Fibroblast of pulmonary artery (primary cell): Measurements from ENCODE around the gene ABCC3.
"Not testable (repeated sequence)": the region's sequence is repeated elsewhere in the genome, so short reads cannot be mapped to it uniquely, and the experiment has no call there.

Experiments used
- DNase-seq: peaks from one replicate; pipeline ENCODE4 v3.0.0-alpha.2; 2010; ENCODE audit warnings: low read depth
- H3K4me3 ChIP-seq: replicated peaks from 2 replicates; pipeline ENCODE4 v1.5.1; 2011; ENCODE audit warnings: low read depth, mild to moderate bottlenecking, control low read depth, low read length, moderate library complexity
- TF ChIP-seq, protein P1 (sequence below): IDR thresholded peaks from 2 replicates; pipeline ENCODE4 v1.5.1; 2011; ENCODE audit warnings: mild to moderate bottlenecking, control low read depth, low read length, inconsistent platforms; ENCODE audit errors: missing control alignments

Gene ABCC3

DNA sequence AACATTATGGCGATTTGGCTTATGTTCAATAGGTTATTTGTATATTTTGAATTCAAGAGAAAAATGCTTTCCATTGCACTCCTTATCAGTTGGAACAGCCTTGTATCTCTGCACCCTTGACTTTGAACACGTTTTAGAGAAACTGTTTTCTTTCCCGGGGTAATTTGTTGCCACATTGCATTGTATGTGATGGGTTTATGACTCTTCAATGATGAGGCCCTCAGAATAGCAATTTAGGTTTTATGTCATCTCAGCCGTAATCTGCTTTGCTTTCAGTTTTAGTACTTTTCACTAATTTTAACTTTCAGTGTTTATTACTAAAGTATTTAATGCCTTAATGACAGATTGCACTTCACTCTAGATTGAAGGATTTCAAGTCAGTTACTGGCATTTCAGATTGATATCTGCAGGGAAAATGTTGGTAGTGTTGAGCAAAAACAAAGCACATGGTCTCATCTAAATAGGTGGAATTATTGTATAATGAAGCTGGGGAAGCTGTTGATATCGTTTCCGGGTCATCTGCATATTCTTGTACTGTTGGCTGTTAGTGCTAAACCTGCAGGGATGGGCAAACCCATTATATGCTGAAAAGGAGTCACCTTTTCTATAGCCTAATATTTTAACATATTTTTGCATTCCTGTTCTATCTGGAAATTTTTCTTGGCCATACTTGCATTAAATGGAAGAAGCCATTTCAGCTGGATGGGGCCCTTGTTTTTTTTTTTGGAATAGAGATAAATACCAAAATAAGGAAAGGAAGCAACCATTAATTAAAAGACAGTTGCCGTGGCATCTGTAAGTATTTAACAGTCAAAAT lies 86.7 kb downstream of the ABCC3 start:
- peak overlapping the region; percentile 71 for H3K4me3 ChIP-seq
- no peak for DNase-seq

DNA sequence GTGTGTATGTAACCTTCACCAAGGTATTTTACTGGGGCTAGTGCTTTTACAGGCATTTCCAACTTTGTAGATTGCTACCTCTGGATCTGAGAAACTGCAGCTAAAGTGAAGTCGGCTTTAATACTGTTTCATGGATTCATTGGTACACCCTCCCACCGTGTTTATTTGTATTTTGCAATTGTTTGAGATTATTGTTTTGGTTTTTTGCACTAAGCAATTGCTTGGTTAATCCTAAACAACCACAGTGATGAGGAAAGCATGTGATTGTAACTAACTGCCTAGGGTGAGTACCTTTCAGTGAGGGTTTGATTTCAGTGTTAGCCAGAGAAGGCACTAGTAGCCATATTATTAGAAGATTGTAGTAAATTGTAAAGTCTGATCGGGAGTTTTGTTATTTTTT lies 88.1 kb downstream of the ABCC3 start:
- no peak overlapping the region for H3K4me3 ChIP-seq
- TF ChIP-seq, protein P1, sequence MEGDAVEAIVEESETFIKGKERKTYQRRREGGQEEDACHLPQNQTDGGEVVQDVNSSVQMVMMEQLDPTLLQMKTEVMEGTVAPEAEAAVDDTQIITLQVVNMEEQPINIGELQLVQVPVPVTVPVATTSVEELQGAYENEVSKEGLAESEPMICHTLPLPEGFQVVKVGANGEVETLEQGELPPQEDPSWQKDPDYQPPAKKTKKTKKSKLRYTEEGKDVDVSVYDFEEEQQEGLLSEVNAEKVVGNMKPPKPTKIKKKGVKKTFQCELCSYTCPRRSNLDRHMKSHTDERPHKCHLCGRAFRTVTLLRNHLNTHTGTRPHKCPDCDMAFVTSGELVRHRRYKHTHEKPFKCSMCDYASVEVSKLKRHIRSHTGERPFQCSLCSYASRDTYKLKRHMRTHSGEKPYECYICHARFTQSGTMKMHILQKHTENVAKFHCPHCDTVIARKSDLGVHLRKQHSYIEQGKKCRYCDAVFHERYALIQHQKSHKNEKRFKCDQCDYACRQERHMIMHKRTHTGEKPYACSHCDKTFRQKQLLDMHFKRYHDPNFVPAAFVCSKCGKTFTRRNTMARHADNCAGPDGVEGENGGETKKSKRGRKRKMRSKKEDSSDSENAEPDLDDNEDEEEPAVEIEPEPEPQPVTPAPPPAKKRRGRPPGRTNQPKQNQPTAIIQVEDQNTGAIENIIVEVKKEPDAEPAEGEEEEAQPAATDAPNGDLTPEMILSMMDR: no peak
- no peak for DNase-seq

More for the DNA sequence above, 86.7 kb downstream of the ABCC3 start:
- TF ChIP-seq, protein P1: no peak

DNA sequence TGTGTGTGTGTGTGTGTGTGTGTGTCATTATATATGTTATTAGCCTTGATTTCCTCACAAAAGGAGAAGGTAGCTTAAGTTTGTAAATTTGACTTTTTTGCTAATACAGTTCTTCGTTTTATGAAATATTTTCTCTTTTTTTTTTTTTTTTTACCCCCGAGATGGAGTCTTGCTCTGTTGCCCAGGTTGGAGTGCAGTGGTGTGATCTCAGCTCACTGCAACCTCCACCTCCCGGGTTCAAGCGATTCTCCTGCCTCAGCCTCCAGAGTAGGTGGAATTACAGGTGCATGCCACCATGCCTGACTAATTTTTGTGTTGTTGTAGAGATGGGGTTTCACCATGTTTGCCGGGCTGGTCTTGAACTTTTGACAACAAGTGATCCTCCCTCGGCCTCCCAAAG lies 89.9 kb downstream of the ABCC3 start:
- H3K4me3 ChIP-seq, DNase-seq: not testable (repeated sequence)

DNA sequence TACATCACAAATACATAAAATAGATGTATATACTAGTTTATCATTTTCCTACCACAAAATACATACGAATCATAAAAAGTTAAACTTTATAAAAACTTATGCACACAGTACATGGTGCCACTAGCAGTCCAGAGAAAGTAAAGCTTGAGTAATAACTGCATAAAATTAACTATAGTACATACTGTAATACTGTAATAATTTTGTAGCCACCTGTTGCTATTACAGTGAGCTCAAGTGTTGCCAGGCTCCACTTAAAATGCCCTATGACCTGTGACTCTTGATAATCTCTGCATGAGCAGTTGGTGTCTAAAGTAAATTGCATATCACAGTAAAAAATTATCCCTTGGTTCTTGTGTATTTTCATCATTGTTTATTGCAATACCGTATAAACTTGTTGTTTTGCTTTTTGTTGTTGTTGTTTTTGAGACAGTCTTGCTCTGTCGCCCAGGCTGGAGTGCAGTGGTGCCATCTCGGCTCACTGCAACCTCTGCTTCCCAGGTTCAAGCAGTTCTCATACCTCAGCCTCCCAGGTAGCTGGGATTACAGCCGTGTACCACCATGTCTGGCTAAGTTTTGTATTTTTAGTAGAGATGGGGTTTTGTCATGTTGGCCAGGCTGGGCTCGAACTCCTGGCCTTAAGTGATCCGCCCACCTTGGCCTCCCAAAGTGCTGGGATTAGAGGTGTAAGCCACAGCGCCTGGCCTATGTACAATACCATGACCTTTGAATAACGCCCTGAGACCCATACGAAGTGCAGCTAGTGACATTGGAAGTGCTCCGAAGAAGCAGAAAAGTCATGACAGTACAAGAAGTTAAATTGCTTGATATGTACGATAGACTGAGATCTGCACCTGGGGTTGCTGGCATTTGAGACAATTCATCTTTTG lies 91.3 kb downstream of the ABCC3 start:
- DNase-seq: no peak
- TF ChIP-seq, protein P1: no peak
- no peak overlapping the region for H3K4me3 ChIP-seq

DNA sequence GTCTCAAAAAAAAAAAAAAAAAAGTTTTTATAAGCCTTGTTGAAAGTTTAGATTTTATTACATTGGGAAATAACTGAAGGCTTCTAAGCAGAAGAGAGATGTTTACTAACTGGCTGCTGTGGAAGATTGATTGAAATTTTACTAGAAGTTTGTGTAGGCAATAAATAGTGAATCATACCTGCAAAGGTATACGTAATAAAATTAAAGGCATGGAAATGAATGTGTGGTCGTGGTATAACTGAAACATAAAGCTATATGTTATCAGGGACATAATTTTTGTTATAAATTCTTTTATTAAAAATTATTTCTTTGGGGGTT lies 93.4 kb downstream of the ABCC3 start:
- TF ChIP-seq, protein P1: no peak
- DNase-seq: no peak
- no peak overlapping the region for H3K4me3 ChIP-seq

DNA sequence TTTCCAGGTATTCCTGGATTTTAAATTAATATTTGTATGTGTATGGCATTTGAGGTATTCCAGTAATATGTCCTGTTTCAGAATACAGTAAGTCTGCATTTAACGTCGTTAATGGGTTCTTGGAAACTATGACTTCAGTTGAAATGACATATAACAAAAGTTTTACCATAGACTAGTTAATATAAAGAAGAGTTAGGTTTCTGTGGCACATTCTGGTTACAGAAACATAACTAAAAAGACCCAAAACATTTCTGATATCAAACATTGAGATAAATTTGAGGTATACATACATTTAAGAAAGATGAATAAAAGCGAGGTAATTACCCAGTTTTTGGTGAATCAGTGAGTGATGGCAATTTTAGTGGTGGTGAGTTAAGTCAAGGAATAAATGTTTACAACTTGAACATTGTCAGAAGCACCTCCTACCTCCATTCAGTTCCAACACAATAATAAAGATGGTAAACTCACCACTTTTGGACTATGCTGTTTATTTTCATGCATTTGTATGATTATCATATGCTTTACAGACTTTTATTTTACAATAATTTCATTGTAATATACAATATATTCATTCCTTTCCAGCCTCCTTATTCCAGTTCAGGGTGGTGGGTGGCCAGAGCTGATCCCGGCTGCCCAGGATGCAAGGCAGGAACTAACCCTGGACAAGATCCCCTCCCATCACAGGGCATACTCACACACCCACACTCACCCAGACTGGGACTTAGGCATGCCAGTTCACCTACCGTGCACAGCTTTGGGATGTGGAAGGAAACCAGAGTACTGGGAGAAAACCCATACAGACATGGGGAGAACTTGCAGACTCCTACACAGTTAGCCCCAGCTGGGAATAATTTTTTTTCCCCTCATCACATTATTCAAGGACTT lies 94.4 kb downstream of the ABCC3 start:
- TF ChIP-seq, protein P1: no peak
- no peak for DNase-seq
- H3K4me3 ChIP-seq: no peak overlapping the region
